WTC11 (cell line): ENCODE data around the gene GLIPR1. TPM values are rescaled to one million over a fixed set of nuclear protein-coding genes. Genes with fewer than 3 reads are reported as not detected.

ENCODE experiments used
- ATAC-seq: fragments of 200-7000 bp; cut with Tn5 transposase; 2 replicates; pipeline ENCODE4 v1.10.0; 2021; ENCODE audit warnings: mild to moderate bottlenecking, moderate library complexity
- CTCF ChIA-PET: fragments of 300-600 bp; sonication (Branson Sonifier 250); formaldehyde crosslinking; loops from one replicate; lab custom pipeline; 2021; ENCODE audit warnings: antibody characterized with exemption; lab: Charles Lee
- POLR2A ChIA-PET: fragments of 350-600 bp; sonication (Branson Sonifier 250); formaldehyde crosslinking; loops from one replicate; lab custom pipeline; 2021; ENCODE audit warnings: antibody characterized with exemption; lab: Charles Lee
- DNase-seq: peaks from one replicate; pipeline ENCODE4 v3.0.0; 2021; ENCODE audit warnings: low spot score
- H3K27ac Mint-ChIP-seq: 2 replicates; pipeline ENCODE4 v1.8.0; 2021; ENCODE audit warnings: mixed read lengths
- H3K27me3 Mint-ChIP-seq: 2 replicates; pipeline ENCODE4 v1.8.0; 2021; ENCODE audit warnings: low read depth, mild to moderate bottlenecking, moderate library complexity, mixed read lengths
- H3K36me3 Mint-ChIP-seq: 2 replicates; pipeline ENCODE4 v1.8.0; 2021; ENCODE audit warnings: mixed read lengths
- H3K4me1 Mint-ChIP-seq: 2 replicates; pipeline ENCODE4 v1.8.0; 2022; ENCODE audit warnings: mixed read lengths
- H3K4me3 Mint-ChIP-seq: 2 replicates; pipeline ENCODE4 v1.8.0; 2021; ENCODE audit warnings: mild to moderate bottlenecking, moderate library complexity, mixed read lengths
- H3K9me3 Mint-ChIP-seq: 2 replicates; pipeline ENCODE4 v1.8.0; 2021; ENCODE audit warnings: mixed read lengths
- ARID4B ChIP-seq: sonication (generic); formaldehyde crosslinking; IDR thresholded peaks from 2 replicates; pipeline ENCODE4 v1.8.0; 2023; ENCODE audit warnings: missing genetic modification reagents, mild to moderate bottlenecking, borderline replicate concordance
- ATF3 ChIP-seq: sonication (generic); formaldehyde crosslinking; conservative IDR thresholded peaks from 2 replicates; pipeline ENCODE4 v1.8.1; 2022; ENCODE audit warnings: mild to moderate bottlenecking, missing genetic modification reagents
- CREM ChIP-seq: sonication (generic); formaldehyde crosslinking; IDR thresholded peaks from 2 replicates; pipeline ENCODE4 v1.8.1; 2022; ENCODE audit warnings: mild to moderate bottlenecking, missing genetic modification reagents, moderate library complexity
- EMX1 ChIP-seq: fragments of 250-450 bp; sonication (Bioruptor Pico); IDR thresholded peaks from 2 replicates; pipeline ENCODE4 v1.8.0; 2021; ENCODE audit warnings: mild to moderate bottlenecking
- ESRRA ChIP-seq: sonication (generic); formaldehyde crosslinking; IDR thresholded peaks from 2 replicates; pipeline ENCODE4 v1.8.1; 2022; ENCODE audit warnings: mild to moderate bottlenecking, missing genetic modification reagents, borderline replicate concordance
- NR1H2 ChIP-seq: sonication (generic); formaldehyde crosslinking; IDR thresholded peaks from 2 replicates; pipeline ENCODE4 v1.9.0; 2021; ENCODE audit warnings: mild to moderate bottlenecking, moderate library complexity, missing genetic modification reagents
- PRRX2 ChIP-seq: fragments of 250-450 bp; sonication (Bioruptor Pico); IDR thresholded peaks from 2 replicates; pipeline ENCODE4 v1.8.0; 2021; ENCODE audit warnings: mild to moderate bottlenecking
- ZNF121 ChIP-seq: sonication (generic); formaldehyde crosslinking; IDR thresholded peaks from 2 replicates; pipeline ENCODE4 v1.8.0; 2023; ENCODE audit warnings: missing genetic modification reagents
- ZNF138 ChIP-seq: sonication (generic); formaldehyde crosslinking; conservative IDR thresholded peaks from 2 replicates; pipeline ENCODE4 v1.8.1; 2022; ENCODE audit warnings: mild to moderate bottlenecking, moderate library complexity, missing genetic modification reagents
- ZNF219 ChIP-seq: sonication (generic); formaldehyde crosslinking; IDR thresholded peaks from 2 replicates; pipeline ENCODE4 v1.8.0; 2023; ENCODE audit warnings: missing genetic modification reagents, mild to moderate bottlenecking, borderline replicate concordance
- ZNF671 ChIP-seq: fragments of 250-450 bp; sonication (Bioruptor Pico); IDR thresholded peaks from 2 replicates; pipeline ENCODE4 v1.8.0; 2021; ENCODE audit warnings: mild to moderate bottlenecking
- total RNA-seq: library from RNA; stranded (reverse); gene quantifications from 3 replicates; pipeline ENCODE4 v1.2.3, GENCODE V29; 2021
- TF ChIP-seq, protein P1 (sequence below): sonication (generic); formaldehyde crosslinking; IDR thresholded peaks from 2 replicates; pipeline ENCODE4 v1.8.1; 2022; ENCODE audit warnings: mild to moderate bottlenecking, moderate library complexity, missing genetic modification reagents
- TF ChIP-seq, protein P2 (sequence below): sonication (generic); formaldehyde crosslinking; conservative IDR thresholded peaks from 2 replicates; pipeline ENCODE4 v1.8.1; 2023; ENCODE audit warnings: mild to moderate bottlenecking, low read depth, missing genetic modification reagents, moderate library complexity
- TF ChIP-seq, protein P3 (sequence below): sonication (generic); formaldehyde crosslinking; IDR thresholded peaks from 2 replicates; pipeline ENCODE4 v1.8.1; 2023; ENCODE audit warnings: mild to moderate bottlenecking, missing genetic modification reagents
- TF ChIP-seq, protein P4 (sequence below): sonication (generic); formaldehyde crosslinking; IDR thresholded peaks from 2 replicates; pipeline ENCODE4 v1.8.0; 2022; ENCODE audit warnings: mild to moderate bottlenecking, missing genetic modification reagents
- TF ChIP-seq, protein P5 (sequence below): sonication (generic); formaldehyde crosslinking; IDR thresholded peaks from 2 replicates; pipeline ENCODE4 v1.8.0; 2022; ENCODE audit warnings: missing genetic modification reagents
- TF ChIP-seq, protein P6 (sequence below): sonication (generic); formaldehyde crosslinking; IDR thresholded peaks from 2 replicates; pipeline ENCODE4 v1.8.1; 2022; ENCODE audit warnings: low read depth, mild to moderate bottlenecking, moderate library complexity, missing genetic modification reagents, borderline replicate concordance

Gene GLIPR1
- total RNA-seq, 1 experiment from 2014 or later, result 0.28 TPM

DNA sequence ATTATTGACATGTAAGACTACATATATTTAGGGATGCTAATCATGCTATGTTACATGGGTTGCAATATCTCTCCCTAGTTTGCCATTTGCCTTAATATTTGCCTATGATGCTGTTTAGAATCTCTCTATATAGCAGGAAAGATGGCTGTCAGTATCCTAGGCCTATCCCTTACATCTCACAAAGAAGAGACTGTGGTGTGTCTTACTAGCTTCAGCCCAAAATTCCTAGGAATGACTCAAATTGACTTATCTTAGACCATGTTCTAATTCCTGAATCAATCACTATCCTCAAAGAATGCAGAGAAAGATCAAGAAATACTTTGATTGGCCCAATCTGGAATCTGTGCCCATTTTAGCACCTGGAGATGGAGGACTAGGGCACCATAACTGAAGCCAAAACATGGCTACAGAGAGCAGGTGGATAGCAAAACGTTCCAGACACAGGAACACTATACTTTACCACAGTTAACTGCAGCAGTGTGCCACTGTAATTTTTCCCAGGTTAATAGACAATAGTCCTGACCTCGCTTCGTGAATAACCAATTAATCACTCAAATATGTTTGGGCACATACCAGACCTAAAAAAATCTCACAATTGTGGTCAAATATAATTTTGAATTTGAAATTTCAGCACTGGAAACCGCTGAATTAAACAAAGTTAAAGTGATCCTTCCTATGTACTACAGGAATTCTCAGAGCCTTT is 32.7 kb upstream of the GLIPR1 start:
- no peaks in the 10 kb centered on the region for H3K27me3 Mint-ChIP-seq
- no peak overlapping the region for H3K27ac Mint-ChIP-seq
- DNase-seq (no peak), ATAC-seq (no peak)
- CTCF ChIA-PET, result no interaction called here
- TF ChIP-seq CREM (CRISPR knock-in tag) (no peak), ZNF138 (CRISPR knock-in tag) (no peak), ESRRA (CRISPR knock-in tag) (no peak), PRRX2 (CRISPR knock-in tag) (no peak), ZNF671 (CRISPR knock-in tag) (no peak), ZNF219 (CRISPR knock-in tag) (no peak), ATF3 (CRISPR knock-in tag) (no peak), ARID4B (no peak), EMX1 (CRISPR knock-in tag) (no peak), NR1H2 (CRISPR knock-in tag) (no peak)
- TF ChIP-seq, protein P1, sequence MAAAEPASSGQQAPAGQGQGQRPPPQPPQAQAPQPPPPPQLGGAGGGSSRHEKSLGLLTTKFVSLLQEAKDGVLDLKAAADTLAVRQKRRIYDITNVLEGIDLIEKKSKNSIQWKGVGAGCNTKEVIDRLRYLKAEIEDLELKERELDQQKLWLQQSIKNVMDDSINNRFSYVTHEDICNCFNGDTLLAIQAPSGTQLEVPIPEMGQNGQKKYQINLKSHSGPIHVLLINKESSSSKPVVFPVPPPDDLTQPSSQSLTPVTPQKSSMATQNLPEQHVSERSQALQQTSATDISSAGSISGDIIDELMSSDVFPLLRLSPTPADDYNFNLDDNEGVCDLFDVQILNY, result no peak
- TF ChIP-seq, protein P2, sequence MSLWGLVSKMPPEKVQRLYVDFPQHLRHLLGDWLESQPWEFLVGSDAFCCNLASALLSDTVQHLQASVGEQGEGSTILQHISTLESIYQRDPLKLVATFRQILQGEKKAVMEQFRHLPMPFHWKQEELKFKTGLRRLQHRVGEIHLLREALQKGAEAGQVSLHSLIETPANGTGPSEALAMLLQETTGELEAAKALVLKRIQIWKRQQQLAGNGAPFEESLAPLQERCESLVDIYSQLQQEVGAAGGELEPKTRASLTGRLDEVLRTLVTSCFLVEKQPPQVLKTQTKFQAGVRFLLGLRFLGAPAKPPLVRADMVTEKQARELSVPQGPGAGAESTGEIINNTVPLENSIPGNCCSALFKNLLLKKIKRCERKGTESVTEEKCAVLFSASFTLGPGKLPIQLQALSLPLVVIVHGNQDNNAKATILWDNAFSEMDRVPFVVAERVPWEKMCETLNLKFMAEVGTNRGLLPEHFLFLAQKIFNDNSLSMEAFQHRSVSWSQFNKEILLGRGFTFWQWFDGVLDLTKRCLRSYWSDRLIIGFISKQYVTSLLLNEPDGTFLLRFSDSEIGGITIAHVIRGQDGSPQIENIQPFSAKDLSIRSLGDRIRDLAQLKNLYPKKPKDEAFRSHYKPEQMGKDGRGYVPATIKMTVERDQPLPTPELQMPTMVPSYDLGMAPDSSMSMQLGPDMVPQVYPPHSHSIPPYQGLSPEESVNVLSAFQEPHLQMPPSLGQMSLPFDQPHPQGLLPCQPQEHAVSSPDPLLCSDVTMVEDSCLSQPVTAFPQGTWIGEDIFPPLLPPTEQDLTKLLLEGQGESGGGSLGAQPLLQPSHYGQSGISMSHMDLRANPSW (CRISPR knock-in tag), result no peak
- TF ChIP-seq, protein P3, sequence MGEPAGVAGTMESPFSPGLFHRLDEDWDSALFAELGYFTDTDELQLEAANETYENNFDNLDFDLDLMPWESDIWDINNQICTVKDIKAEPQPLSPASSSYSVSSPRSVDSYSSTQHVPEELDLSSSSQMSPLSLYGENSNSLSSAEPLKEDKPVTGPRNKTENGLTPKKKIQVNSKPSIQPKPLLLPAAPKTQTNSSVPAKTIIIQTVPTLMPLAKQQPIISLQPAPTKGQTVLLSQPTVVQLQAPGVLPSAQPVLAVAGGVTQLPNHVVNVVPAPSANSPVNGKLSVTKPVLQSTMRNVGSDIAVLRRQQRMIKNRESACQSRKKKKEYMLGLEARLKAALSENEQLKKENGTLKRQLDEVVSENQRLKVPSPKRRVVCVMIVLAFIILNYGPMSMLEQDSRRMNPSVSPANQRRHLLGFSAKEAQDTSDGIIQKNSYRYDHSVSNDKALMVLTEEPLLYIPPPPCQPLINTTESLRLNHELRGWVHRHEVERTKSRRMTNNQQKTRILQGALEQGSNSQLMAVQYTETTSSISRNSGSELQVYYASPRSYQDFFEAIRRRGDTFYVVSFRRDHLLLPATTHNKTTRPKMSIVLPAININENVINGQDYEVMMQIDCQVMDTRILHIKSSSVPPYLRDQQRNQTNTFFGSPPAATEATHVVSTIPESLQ (CRISPR knock-in tag), result no peak
- peaks cover 9% of the 10 kb centered on the region for H3K9me3 Mint-ChIP-seq
- POLR2A ChIA-PET, result no interaction called here
- H3K36me3 Mint-ChIP-seq, result peaks cover 2% of the 10 kb centered on the region; the same call in 1 of the 2 replicates
- H3K4me3 Mint-ChIP-seq, result no peak overlapping the region
- no peaks in the 10 kb centered on the region for H3K4me1 Mint-ChIP-seq

DNA sequence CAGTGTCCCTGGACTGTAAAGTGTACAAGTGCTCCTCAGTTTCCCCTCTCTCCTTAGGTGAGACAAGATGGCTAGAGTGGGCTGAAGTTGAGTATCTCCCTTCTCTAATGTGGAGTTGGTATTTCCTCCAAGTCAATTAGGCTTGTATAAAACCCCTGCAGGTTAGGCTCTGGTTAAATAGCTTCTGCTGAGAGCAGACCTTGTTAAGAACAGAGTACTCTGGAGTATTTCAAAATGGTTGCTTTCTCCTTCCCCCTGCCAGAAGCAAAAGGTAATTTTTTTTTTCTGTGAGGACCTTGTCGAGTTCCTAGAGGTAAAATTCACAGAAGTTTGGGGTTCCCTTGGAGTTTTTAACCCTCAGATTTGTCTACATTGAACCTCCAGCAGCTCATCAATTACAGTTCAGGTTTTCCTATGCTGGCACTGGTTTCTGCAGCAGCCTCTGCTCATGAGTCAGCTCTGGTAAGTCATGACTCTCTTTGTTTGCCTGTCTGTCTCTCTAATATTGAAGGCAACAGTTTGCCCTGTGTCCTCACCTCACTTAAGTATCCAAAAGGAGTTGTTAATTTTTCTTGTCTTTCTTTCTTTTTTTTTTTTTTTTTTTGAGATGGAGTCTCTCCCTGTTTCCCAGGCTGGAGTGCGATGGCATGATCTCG is 27.8 kb upstream of the GLIPR1 start:
- Mint-ChIP-seq H3K4me3 (no peak overlapping the region), H3K9me3 (peaks cover 24% of the 10 kb centered on the region), H3K27me3 (no peaks in the 10 kb centered on the region), H3K36me3 (peaks cover 17% of the 10 kb centered on the region), H3K4me1 (no peaks in the 10 kb centered on the region), H3K27ac (no peak overlapping the region)
- POLR2A ChIA-PET, result no interaction called here
- no peak for ATAC-seq
- CTCF ChIA-PET, result no interaction called here
- DNase-seq, result no peak
- TF ChIP-seq, protein P4, sequence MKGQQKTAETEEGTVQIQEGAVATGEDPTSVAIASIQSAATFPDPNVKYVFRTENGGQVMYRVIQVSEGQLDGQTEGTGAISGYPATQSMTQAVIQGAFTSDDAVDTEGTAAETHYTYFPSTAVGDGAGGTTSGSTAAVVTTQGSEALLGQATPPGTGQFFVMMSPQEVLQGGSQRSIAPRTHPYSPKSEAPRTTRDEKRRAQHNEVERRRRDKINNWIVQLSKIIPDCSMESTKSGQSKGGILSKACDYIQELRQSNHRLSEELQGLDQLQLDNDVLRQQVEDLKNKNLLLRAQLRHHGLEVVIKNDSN (CRISPR knock-in tag), result no peak
- TF ChIP-seq NR1H2 (CRISPR knock-in tag) (no peak), EMX1 (CRISPR knock-in tag) (no peak), ZNF121 (no peak)
- TF ChIP-seq, protein P5, sequence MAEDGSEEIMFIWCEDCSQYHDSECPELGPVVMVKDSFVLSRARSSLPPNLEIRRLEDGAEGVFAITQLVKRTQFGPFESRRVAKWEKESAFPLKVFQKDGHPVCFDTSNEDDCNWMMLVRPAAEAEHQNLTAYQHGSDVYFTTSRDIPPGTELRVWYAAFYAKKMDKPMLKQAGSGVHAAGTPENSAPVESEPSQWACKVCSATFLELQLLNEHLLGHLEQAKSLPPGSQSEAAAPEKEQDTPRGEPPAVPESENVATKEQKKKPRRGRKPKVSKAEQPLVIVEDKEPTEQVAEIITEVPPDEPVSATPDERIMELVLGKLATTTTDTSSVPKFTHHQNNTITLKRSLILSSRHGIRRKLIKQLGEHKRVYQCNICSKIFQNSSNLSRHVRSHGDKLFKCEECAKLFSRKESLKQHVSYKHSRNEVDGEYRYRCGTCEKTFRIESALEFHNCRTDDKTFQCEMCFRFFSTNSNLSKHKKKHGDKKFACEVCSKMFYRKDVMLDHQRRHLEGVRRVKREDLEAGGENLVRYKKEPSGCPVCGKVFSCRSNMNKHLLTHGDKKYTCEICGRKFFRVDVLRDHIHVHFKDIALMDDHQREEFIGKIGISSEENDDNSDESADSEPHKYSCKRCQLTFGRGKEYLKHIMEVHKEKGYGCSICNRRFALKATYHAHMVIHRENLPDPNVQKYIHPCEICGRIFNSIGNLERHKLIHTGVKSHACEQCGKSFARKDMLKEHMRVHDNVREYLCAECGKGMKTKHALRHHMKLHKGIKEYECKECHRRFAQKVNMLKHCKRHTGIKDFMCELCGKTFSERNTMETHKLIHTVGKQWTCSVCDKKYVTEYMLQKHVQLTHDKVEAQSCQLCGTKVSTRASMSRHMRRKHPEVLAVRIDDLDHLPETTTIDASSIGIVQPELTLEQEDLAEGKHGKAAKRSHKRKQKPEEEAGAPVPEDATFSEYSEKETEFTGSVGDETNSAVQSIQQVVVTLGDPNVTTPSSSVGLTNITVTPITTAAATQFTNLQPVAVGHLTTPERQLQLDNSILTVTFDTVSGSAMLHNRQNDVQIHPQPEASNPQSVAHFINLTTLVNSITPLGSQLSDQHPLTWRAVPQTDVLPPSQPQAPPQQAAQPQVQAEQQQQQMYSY, result no peak
- TF ChIP-seq, protein P6, sequence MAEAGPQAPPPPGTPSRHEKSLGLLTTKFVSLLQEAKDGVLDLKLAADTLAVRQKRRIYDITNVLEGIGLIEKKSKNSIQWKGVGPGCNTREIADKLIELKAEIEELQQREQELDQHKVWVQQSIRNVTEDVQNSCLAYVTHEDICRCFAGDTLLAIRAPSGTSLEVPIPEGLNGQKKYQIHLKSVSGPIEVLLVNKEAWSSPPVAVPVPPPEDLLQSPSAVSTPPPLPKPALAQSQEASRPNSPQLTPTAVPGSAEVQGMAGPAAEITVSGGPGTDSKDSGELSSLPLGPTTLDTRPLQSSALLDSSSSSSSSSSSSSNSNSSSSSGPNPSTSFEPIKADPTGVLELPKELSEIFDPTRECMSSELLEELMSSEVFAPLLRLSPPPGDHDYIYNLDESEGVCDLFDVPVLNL (CRISPR knock-in tag), result no peak
